ENCODE results near the gene RNF11. TPM values are rescaled to one million over a fixed set of nuclear protein-coding genes. Genes with fewer than 3 reads are reported as not detected.

Gene RNF11
- total RNA-seq, 1 donor from 2014 or later: 121 TPM

GRCh38 chr1:51263147-51263877 lies 27.2 kb downstream of the RNF11 start:
- DNase-seq (ENCODE audit: low spot score): no peak

GRCh38 chr1:51264451-51264850 lies 28.4 kb downstream of the RNF11 start:
- DNase-seq (ENCODE audit: low spot score): no peak

- no peak for DNase-seq (ENCODE audit: low spot score)
These were observed 29.5 kb downstream of the RNF11 start for GRCh38 chr1:51265618-51266017.

- DNase-seq (ENCODE audit: low spot score): no peak
These were observed 30.1 kb downstream of the RNF11 start for GRCh38 chr1:51266181-51266580.

GRCh38 chr1:51266791-51267190 lies 30.7 kb downstream of the RNF11 start:
- no peak for DNase-seq (ENCODE audit: low spot score)

- DNase-seq (ENCODE audit: low spot score): no peak
These were observed 32.6 kb downstream of the RNF11 start for GRCh38 chr1:51268634-51269033.

GRCh38 chr1:51270751-51271150 lies 34.7 kb downstream of the RNF11 start:
- DNase-seq (ENCODE audit: low spot score): no peak

- no peak for DNase-seq (ENCODE audit: low spot score)
These were observed 36.8 kb downstream of the RNF11 start for GRCh38 chr1:51272916-51273315.

GRCh38 chr1:51274676-51275075 lies 38.6 kb downstream of the RNF11 start:
- no peak for DNase-seq (ENCODE audit: low spot score)

- DNase-seq (ENCODE audit: low spot score): no peak
These were observed 40.2 kb downstream of the RNF11 start for GRCh38 chr1:51276286-51276685.

- DNase-seq (ENCODE audit: low spot score): no peak
These were observed 44.4 kb downstream of the RNF11 start for GRCh38 chr1:51280321-51280978.

- no peak for DNase-seq (ENCODE audit: low spot score)
These were observed 45.7 kb downstream of the RNF11 start for GRCh38 chr1:51281807-51282206.

- DNase-seq (ENCODE audit: low spot score): no peak
These were observed 46.5 kb downstream of the RNF11 start for GRCh38 chr1:51282605-51283004.

GRCh38 chr1:51283979-51284378 lies 47.9 kb downstream of the RNF11 start:
- no peak for DNase-seq (ENCODE audit: low spot score)

GRCh38 chr1:51284487-51284954 lies 48.4 kb downstream of the RNF11 start:
- peak; percentile 47 for DNase-seq (ENCODE audit: low spot score)

GRCh38 chr1:51285055-51285454 lies 49.0 kb downstream of the RNF11 start:
- DNase-seq (ENCODE audit: low spot score): no peak

GRCh38 chr1:51287966-51288365 lies 51.9 kb downstream of the RNF11 start:
- DNase-seq (ENCODE audit: low spot score): peak; percentile 60

- peak; percentile 55 for DNase-seq (ENCODE audit: low spot score)
These were observed 52.5 kb downstream of the RNF11 start for GRCh38 chr1:51288578-51288977.

GRCh38 chr1:51289676-51290488 lies 53.8 kb downstream of the RNF11 start:
- DNase-seq (ENCODE audit: low spot score): peak; percentile 69

GRCh38 chr1:51290489-51290847 lies 54.4 kb downstream of the RNF11 start:
- no peak for DNase-seq (ENCODE audit: low spot score)

- peak; percentile 76 for DNase-seq (ENCODE audit: low spot score)
These were observed 57.9 kb downstream of the RNF11 start for GRCh38 chr1:51293898-51294515.
